Stimulated activated CD4-positive, alpha-beta T cell treated with anti-CD3 and anti-CD28 coated beads, Interleukin-1b, Interleukin-23, amount 100 ng/mL, for 4 hours (primary cell): Measurements from ENCODE around the gene PRRC1.

ENCODE experiments used
- DNase-seq, 2 donors: peaks; one replicate each; pipeline ENCODE4 v3.0.0-alpha.2; 2020; ENCODE audit warnings: low read depth in 2 of 2

The PRRC1 gene

DNA sequence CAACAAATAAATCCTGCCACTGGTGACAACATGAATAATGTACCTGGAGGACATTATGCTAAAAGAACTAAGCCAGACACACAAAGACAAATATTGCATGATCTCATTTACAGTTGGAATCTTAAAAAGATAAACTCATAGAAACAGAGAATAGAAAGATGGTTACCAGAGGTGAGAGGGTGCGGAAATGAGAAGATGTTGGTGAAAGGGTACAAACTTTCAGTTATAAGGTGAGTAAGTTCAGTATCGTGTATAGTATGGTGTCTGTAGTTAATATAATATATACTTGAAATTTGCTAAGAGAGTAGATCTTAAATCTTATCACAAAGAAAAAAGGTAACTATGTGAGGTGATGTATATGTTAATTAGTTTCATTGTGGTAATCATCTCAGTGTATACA is 63.3 kb downstream of the PRRC1 start:
- DNase-seq: no peak

DNA sequence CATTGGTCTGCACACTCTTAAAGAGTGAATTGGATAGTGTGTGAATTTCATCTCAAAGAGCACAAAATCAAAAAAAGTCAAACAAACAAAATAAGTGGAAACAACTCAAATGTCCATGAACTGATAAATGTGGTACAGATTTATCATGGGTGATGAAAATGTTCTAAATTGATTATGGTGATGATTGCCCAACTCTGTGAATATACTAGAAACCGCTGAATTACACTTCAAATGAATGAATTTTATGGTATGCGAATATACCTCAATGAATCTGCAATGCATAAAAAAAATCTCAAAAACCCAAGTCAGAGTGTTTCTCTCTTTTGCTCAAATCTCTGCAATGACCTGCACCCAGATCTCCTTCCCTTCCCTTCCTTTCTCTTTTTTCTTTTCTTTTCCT is 64.0 kb downstream of the PRRC1 start:
- no peak for DNase-seq

GRCh38 chr5:127582773-127583370 is 65.4 kb downstream of the PRRC1 start:
- no peak for DNase-seq

DNA sequence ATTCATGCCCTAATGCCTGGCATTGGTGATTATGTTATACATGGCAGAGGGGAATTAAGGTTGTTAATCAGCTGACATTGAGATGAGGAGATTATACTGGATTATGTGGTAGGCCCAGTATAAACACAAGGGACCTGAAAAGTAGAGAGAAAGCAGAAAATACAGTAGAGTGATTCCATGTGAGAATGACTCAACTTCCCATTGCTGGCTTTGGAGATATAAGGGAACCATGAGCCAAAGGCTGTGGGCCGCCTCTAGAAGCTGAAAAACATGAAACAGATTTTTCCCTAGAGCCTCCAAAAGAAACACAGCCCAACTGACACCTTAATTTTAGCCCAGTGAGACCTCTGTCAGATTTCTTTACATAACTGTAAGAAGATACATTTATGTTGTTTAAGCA is 66.4 kb downstream of the PRRC1 start:
- DNase-seq: no peak

DNA sequence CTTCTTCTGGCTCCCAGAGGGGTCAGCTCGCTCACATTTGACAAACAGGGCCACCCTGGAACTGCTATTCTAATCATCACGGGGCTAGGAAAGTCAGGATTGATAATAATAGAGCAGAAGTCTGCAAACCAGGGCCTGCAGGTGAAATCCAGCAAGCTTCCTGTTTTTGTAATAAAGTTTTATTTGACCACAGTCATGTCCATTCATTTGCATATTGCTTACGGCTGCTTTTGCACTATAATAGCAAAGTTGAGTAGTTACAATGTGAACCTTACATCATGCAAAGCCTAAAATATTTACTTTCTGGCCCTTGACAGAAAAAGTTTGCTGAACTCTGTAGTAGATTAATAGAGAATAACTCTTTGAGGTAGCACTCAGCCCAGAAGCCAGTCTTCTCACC is 68.2 kb downstream of the PRRC1 start:
- no peak for DNase-seq

DNA sequence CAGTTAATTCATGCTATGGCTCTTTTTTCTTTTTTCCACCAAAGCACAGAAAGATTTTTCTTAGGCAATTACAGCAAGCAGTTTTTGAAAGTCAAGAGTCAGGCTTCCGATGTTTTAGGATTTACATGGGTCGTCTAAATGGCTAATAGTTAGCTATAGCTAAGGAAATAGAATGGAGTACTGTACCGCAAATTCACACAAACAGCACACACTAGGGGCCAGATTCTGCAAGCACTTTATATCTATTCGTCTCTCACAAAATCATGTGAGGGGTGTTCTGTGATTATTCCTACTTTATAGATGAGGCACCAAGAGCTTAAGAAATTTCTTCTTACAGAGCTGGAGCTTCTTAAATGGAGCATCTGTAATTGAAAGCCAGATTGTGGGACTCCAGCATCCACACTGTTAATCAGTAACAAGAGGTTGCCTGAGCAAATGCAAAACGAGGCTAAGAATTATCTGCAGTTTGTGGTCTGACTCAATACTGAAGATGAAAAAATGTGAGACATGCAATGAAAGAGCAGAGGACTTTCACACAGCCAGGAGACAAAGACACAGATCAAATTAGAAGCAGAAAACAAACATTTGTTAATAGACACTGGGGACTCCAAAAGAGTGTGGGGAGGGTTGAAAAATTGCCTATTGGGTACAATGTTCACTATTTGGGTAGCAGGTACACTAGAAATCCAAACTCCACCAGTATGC is 68.8 kb downstream of the PRRC1 start:
- no peak for DNase-seq

- no peak for DNase-seq
These were observed 69.4 kb downstream of the PRRC1 start for GRCh38 chr5:127586811-127587210.

DNA sequence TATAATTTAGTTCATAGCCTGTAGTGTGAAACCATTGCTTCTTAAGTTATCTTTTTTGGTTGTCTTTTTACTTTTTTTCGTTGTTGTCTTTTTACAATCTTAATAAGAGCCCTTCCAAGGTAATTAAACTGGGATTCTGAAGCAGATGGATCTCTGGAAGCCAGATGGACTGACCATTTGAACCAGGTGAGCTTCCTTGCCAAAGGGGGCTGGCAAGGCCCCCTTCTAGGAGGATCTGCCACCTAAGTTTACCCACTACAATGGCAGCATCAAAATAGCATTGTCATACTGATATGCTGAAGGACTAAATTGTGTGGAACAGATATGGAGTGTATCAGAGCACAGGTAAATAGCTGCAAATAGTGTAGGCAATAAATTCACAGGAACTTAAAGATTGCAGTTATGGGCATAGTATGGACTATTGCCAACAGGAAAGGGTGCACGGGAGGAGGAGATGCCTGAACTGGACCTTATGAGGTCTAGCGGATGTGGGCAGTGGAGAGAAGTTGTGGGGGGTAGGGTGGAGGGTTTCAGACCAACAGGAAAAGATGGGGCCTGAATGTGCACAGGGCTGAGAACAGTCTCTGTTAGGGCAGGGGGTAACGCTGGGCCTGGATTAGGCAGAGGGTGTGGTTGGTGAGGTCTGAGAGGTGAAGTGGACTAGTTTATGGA is 69.9 kb downstream of the PRRC1 start:
- DNase-seq: no peak

- DNase-seq: no peak
These were observed 70.9 kb downstream of the PRRC1 start for GRCh38 chr5:127588368-127588767.

DNA sequence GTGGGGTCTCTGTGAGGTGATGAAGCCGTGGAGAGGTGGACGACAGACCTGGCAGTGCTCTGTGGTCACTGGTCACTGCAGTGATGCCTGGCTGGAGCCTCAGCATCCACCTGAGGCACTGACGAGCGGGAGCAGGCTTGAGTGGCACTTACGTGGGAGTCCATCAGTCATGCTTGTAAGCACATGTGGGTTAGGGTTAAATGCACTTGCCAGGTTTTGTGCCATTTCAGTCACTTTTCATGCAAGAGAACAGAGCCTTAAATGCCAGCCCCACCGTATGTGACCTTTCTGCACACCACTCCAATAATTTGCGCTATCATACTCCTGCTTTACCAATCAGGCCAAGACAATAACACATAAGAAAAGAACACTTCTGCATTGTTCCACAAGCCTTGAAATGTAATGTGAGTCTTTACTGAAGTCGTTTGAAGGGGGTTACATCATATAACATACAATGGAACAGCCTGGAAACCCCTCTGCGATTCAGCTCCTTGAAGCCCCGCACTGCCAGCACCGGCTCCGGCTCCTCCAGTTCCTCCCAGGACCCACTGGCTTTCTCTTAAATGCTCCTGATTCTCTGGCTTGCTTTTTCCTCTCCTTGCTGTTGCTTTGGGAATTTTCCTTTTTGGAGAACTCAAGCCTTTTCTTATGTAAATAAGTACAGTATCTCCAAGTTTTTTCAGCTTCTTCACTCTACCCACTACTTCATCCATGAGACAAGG is 72.0 kb downstream of the PRRC1 start:
- DNase-seq: no peak

- no peak for DNase-seq
These were observed 72.8 kb downstream of the PRRC1 start for GRCh38 chr5:127590156-127590722.

GRCh38 chr5:127595484-127596368 is 78.3 kb downstream of the PRRC1 start:
- no peak for DNase-seq

- no peak for DNase-seq
These were observed 79.1 kb downstream of the PRRC1 start for GRCh38 chr5:127596501-127596900.

DNA sequence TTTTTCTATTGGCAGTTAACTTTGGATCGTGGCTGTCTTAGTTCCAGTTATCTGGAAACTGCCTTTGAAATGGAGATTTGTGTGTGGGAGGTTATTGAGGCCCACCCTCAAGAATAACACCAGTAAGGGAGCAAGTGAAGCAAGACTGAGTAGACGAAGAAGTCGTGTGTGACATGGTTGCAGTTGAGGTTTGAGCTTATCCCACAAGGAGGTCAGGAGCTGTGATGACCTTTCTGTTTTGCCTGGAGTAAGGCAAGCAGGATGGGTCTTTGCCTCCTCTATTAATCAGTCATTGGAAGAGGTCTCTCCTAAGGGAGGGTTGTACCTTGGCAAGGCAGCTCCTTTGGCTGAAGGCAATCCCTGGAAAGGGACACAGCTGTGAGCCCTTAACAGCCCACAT is 81.9 kb downstream of the PRRC1 start:
- DNase-seq: no peak

DNA sequence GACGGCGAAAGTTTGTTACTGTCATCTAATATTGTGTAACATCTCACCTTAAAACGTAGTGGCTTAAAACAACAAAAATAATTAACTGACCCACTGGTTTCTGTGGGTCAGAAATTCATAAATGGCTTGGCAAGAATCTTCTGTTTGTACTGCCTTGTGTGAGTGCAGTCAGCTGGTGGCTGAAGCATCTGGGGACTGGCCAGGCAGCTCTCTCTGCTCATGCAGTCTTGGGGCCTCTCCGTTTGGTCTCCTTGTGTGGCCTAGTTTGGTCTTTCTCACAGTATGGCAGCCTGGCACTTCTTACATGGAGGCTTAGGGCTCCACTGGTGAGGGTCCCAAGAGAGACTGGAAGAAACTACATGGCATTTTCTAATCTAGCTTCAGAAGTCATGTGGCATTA is 82.4 kb downstream of the PRRC1 start:
- no peak for DNase-seq

DNA sequence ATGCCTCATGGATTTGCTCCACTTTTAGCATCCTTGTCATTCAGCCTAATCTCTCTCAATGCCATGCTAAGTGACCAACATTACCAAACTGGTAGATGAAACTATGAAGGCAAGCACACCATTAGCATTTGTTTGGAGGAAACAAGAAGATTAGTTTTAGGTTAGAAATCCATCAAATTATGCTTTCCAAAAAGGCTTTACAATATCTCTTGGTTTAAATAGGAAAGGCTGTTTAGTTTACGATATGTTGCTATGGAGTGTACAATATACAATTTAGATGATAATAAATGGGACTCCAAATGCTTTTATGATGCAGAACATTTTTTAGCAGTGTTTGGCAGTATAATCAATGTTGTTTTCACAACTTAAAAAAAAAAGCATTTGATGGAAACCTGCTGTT is 83.7 kb downstream of the PRRC1 start:
- no peak for DNase-seq

DNA sequence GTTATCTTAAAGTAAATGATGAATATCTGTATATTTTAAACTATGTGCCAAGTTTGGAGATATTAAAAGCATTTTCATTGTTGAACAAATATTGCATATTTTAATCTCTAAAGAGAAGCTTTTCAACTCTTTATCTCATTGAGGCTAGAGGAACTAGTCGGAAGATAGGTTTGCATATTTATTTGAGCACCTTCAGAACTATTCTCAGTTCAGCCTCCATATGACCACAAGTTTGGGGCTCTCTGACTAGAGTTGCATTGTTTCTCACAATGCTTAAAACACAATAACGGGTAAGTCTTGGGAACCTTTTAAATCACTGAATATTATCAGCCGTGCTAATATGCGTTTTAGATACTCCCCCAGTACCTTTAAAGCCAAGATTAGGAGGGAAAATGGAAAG is 84.2 kb downstream of the PRRC1 start:
- no peak for DNase-seq

DNA sequence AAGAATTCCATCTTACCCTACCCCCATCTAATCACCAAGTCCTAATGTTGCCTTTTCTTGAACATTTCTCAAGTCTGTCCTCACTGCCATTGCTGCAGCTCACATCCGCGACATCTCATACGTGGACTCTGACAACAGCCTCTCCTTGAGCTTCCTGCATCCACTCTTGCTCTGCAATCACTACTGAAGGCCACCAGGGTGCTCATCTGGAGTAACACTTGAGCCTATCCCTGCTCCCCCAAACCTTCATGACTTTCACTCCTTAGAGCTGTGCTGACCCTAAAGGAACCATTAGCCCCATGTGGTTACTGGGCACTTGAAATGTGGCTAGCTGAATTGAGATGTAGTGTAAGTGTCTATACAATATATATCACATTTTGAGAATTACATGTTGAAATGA is 85.0 kb downstream of the PRRC1 start:
- DNase-seq: no peak

DNA sequence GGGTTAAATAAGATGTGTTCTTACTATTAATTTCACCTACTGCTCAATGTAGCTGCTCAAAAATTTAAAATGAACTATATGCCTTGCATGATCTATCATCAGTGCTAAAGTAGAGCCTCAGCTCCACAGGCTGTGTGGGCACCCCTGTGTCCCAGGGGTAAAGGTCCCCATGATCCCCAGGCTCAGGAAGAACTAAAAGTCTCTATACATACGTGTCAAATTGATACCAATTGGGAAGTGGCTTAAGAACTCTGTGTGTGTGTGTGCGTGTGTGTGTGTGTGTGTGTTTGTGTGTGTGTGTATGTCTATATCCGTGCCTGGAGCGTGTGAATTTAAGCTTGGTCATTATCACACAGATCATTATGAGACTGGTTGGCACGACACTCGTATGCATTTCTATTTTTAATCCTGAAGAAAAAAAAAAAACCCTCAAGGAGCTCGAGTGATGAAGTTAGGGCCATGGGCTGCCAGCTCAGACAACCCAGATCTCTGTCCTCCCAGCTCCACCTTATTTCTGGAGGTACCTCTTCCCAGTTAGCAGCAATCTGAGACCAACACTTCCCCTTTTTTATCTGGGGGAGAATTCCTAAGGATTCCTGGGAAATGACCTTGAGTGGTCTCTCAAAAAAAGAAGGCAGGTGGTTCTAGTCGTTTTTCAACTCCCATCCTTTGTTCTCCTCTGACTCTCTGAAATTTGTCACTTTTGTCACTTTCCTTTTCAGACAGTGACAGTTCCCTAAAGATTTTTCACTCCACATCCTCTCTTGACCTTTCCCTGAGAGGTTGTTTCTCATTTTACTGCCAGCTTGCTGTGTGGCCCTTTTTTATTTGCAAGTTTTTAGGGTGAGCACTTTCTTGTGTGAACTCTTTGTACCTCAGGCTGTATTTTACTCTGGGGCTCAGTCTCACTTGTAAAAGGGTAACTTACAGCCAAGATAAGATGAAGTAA is 85.7 kb downstream of the PRRC1 start:
- no peak for DNase-seq
